Mesenchymal stem cell (in vitro differentiated cells and primary cell): Measurements from ENCODE around the gene SLC35A2.

ENCODE experiments used
- DNase-seq: peaks from one replicate; pipeline ENCODE4 v3.0.0-alpha.2; 2013
- H2AFZ ChIP-seq: one replicate; pipeline ENCODE4 v1.6.1; 2013; ENCODE audit warnings: low read depth, mild to moderate bottlenecking, control low read depth, inconsistent platforms, low read length, moderate library complexity
- H2AK5ac ChIP-seq: 2 replicates; pipeline ENCODE4 v1.6.1; 2013; ENCODE audit warnings: low read length, moderate library complexity, mild to moderate bottlenecking, inconsistent platforms; ENCODE audit not compliant: severe bottlenecking
- H2BK120ac ChIP-seq: one replicate; pipeline ENCODE4 v1.6.1; 2013; ENCODE audit warnings: low read depth, mild to moderate bottlenecking, inconsistent platforms, low read length, moderate library complexity
- H2BK12ac ChIP-seq, 2 experiments: one replicate each; pipeline ENCODE4 v1.6.1; 2013; ENCODE audit warnings: inconsistent platforms in 2 of 2, low read length in 2 of 2, mild to moderate bottlenecking in 2 of 2, moderate library complexity in 2 of 2, control low read depth in 1 of 2
- H2BK15ac ChIP-seq: one replicate; pipeline ENCODE4 v1.6.1; 2013; ENCODE audit warnings: mild to moderate bottlenecking, low read depth, inconsistent platforms; ENCODE audit not compliant: poor library complexity, severe bottlenecking
- H2BK5ac ChIP-seq: 2 replicates; pipeline ENCODE4 v1.6.1; 2013; ENCODE audit warnings: low read depth, mild to moderate bottlenecking, low read length, control low read depth, inconsistent platforms; ENCODE audit not compliant: poor library complexity, severe bottlenecking
- H3K14ac ChIP-seq, 2 experiments: one replicate each; pipeline ENCODE4 v1.6.1; 2013; ENCODE audit warnings: inconsistent platforms in 2 of 2, low read length in 2 of 2, control low read depth in 1 of 2, mild to moderate bottlenecking in 1 of 2, moderate library complexity in 1 of 2
- H3K18ac ChIP-seq, 2 experiments: one replicate each; pipeline ENCODE4 v1.6.1; 2013; ENCODE audit warnings: inconsistent platforms in 2 of 2, low read length in 2 of 2, control low read depth in 1 of 2, low read depth in 1 of 2, mild to moderate bottlenecking in 1 of 2
- H3K23ac ChIP-seq, 2 experiments: one replicate each; pipeline ENCODE4 v1.6.1; 2013; ENCODE audit warnings: inconsistent platforms in 2 of 2, low read length in 2 of 2, mild to moderate bottlenecking in 2 of 2, moderate library complexity in 2 of 2, control low read depth in 1 of 2
- H3K27ac ChIP-seq: 2 replicates; pipeline ENCODE4 v1.5.1; 2013; ENCODE audit warnings: mild to moderate bottlenecking, moderate library complexity, low read length, control low read depth, inconsistent platforms; ENCODE audit not compliant: poor library complexity, severe bottlenecking
- H3K27me3 ChIP-seq, 2 experiments: 2 replicates each; pipeline versions ENCODE4 v1.6.1 to v1.7.0; 2013; ENCODE audit warnings: low read length in 2 of 2, mild to moderate bottlenecking in 2 of 2, moderate library complexity in 2 of 2, control low read depth in 1 of 2, inconsistent platforms in 1 of 2; ENCODE audit not compliant: control insufficient read depth in 1 of 2, insufficient read depth in 1 of 2
- H3K36me3 ChIP-seq, 2 experiments: 2 replicates each; pipeline versions ENCODE4 v1.6.1 to v1.7.0; 2013; ENCODE audit warnings: low read length in 2 of 2, control low read depth in 1 of 2, inconsistent platforms in 1 of 2, low read depth in 1 of 2, mild to moderate bottlenecking in 1 of 2; ENCODE audit not compliant: insufficient read depth in 2 of 2, control insufficient read depth in 1 of 2
- H3K4ac ChIP-seq, 2 experiments: one replicate each; pipeline ENCODE4 v1.6.1; 2013; ENCODE audit warnings: inconsistent platforms in 2 of 2, low read length in 2 of 2, mild to moderate bottlenecking in 2 of 2, moderate library complexity in 2 of 2, control low read depth in 1 of 2, low read depth in 1 of 2
- H3K4me1 ChIP-seq: 2 replicates; pipeline ENCODE4 v1.6.1; 2013; ENCODE audit warnings: low read depth, low read length, control low read depth; ENCODE audit not compliant: control insufficient read depth, insufficient read depth
- H3K4me2 ChIP-seq: 2 replicates; pipeline ENCODE4 v1.6.1; 2013; ENCODE audit warnings: low read length, mild to moderate bottlenecking, inconsistent platforms; ENCODE audit not compliant: poor library complexity, severe bottlenecking
- H3K4me3 ChIP-seq, 2 experiments: 2 replicates each; pipeline versions ENCODE4 v1.5.1 to v1.7.0; 2013; ENCODE audit warnings: low read length in 2 of 2, mild to moderate bottlenecking in 2 of 2, control low read depth in 1 of 2, low read depth in 1 of 2; ENCODE audit not compliant: insufficient read depth in 1 of 2
- H3K79me1 ChIP-seq: replicated peaks from 2 replicates; pipeline ENCODE4 v1.6.1; 2013; ENCODE audit warnings: mild to moderate bottlenecking, control low read depth, low read length, inconsistent platforms; ENCODE audit not compliant: poor library complexity, severe bottlenecking
- H3K9ac ChIP-seq: 2 replicates; pipeline ENCODE4 v1.7.0; 2013; ENCODE audit warnings: mild to moderate bottlenecking, low read length, moderate library complexity
- H3K9me3 ChIP-seq: 2 replicates; pipeline ENCODE4 v1.7.0; 2013; ENCODE audit warnings: mild to moderate bottlenecking, low read length; ENCODE audit not compliant: control insufficient read depth
- H4K8ac ChIP-seq: one replicate; pipeline ENCODE4 v1.6.1; 2013; ENCODE audit warnings: inconsistent platforms, mild to moderate bottlenecking, low read length, moderate library complexity
- H4K91ac ChIP-seq: one replicate; pipeline ENCODE4 v1.6.1; 2013; ENCODE audit warnings: mild to moderate bottlenecking, low read length, inconsistent platforms
- WGBS: methylation state at CpG from one replicate; pipeline ENCODE4 v1.1.7; 2013; ENCODE audit warnings: mixed read lengths; 5-methylcytosine and 5-hydroxymethylcytosine counted together

Gene SLC35A2

GRCh38 chrX:48902135-48902534, 9.3 kb downstream of the SLC35A2 start:
- no peak overlapping the region for H2AFZ ChIP-seq
- no peak overlapping the region for H3K4me3 ChIP-seq
- H3K9ac ChIP-seq = no peak overlapping the region
- H2BK120ac ChIP-seq = no peak overlapping the region
- no peaks in the 10 kb centered on the region for H3K9me3 ChIP-seq
- H2AK5ac ChIP-seq = no peak overlapping the region
- no peak for DNase-seq
- H3K4me2 ChIP-seq = no peak overlapping the region
- H3K23ac ChIP-seq = no peak overlapping the region
- H3K36me3 ChIP-seq = peaks cover 52 to 54% of the 10 kb centered on the region in 2 experiments
- H3K4me1 ChIP-seq = peaks cover 8% of the 10 kb centered on the region
- H2BK12ac ChIP-seq = no peak overlapping the region
- no peak overlapping the region for H3K27ac ChIP-seq
- H3K27me3 ChIP-seq = no peaks in the 10 kb centered on the region
- 96% methylated on average over 20 of the region's 20 CpGs for WGBS
- H3K79me1 ChIP-seq = peaks cover 7% of the 10 kb centered on the region
- no peak overlapping the region for H2BK15ac ChIP-seq
- H3K14ac ChIP-seq = no peak overlapping the region
- no peak overlapping the region for H4K91ac ChIP-seq
- H4K8ac ChIP-seq = no peak overlapping the region
- H2BK5ac ChIP-seq = no peak overlapping the region
- H3K18ac ChIP-seq = no peak overlapping the region
- H3K4ac ChIP-seq = no peak overlapping the region

DNA sequence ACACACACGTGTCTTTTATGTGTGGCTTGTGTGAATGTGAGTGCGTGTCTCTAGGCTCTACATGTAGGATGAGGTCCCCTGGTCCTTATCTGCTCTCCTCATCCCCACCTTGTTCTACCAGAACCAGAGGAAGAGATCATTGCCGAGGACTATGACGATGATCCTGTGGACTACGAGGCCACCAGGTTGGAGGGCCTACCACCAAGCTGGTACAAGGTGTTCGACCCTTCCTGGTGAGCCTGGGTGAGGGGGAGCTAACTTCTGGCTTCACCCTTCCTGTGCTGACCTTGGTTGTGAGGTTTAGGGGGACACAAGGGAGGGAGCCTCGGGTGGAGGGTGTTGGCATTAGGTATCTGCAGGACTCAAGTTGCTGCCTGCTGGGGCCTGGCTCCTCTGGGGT, 10.4 kb downstream of the SLC35A2 start:
- Histone ChIP-seq H3K79me1 (peaks cover 5% of the 10 kb centered on the region), H4K8ac (no peak overlapping the region), H3K36me3 (peaks cover 45 to 47% of the 10 kb centered on the region in 2 experiments), H2AFZ (no peak overlapping the region), H2BK15ac (no peak overlapping the region), H2BK12ac (no peak overlapping the region), H3K4me2 (no peak overlapping the region), H3K18ac (no peak overlapping the region), H3K23ac (no peak overlapping the region), H2AK5ac (no peak overlapping the region), H3K4ac (no peak overlapping the region), H3K4me1 (peaks cover 11% of the 10 kb centered on the region), H3K9me3 (no peaks in the 10 kb centered on the region), H4K91ac (no peak overlapping the region), H2BK5ac (no peak overlapping the region), H3K27me3 (no peaks in the 10 kb centered on the region), H3K9ac (no peak overlapping the region), H2BK120ac (peak overlapping the region; percentile 5), H3K4me3 (no peak overlapping the region), H3K27ac (no peak overlapping the region), H3K14ac (no peak overlapping the region)
- WGBS = 88% methylated on average over 5 of the region's 7 CpGs
- no peak for DNase-seq

DNA sequence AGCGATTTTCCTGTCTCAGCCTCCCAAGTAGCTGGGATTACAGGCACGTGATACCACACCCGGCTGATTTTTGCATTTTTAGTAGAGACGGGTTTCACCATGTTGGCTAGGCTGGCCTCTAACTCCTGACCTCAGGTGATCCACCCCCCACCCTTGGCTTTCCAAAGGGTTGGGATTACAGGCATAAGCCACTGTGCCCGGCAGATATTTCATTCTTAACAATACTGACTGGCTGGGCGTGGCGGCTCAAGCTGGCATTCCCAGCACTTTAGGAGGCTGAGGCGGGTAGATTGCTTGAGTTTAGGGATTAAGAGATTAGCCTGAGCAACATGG, 12.4 kb downstream of the SLC35A2 start:
- Histone ChIP-seq H3K27me3 (no peaks in the 10 kb centered on the region), H3K9ac (peak overlapping the region; percentile 97), H2AK5ac (no peak overlapping the region), H4K91ac (no peak overlapping the region), H3K18ac (no peak overlapping the region), H3K14ac (no peak overlapping the region), H3K4me2 (no peak overlapping the region), H3K79me1 (peaks cover 10% of the 10 kb centered on the region), H3K4me1 (peaks cover 11% of the 10 kb centered on the region), H4K8ac (no peak overlapping the region), H3K36me3 (peaks cover 37 to 38% of the 10 kb centered on the region in 2 experiments), H2BK15ac (no peak overlapping the region), H2BK5ac (no peak overlapping the region), H2BK120ac (no peak overlapping the region), H3K4ac (no peak overlapping the region), H3K27ac (no peak overlapping the region), H2AFZ (no peak overlapping the region), H3K23ac (no peak overlapping the region), H2BK12ac (no peak overlapping the region), H3K4me3 (no peak overlapping the region), H3K9me3 (no peaks in the 10 kb centered on the region)
- DNase-seq = no peak
- WGBS = over 99% methylated on average over 8 of the region's 8 CpGs

DNA sequence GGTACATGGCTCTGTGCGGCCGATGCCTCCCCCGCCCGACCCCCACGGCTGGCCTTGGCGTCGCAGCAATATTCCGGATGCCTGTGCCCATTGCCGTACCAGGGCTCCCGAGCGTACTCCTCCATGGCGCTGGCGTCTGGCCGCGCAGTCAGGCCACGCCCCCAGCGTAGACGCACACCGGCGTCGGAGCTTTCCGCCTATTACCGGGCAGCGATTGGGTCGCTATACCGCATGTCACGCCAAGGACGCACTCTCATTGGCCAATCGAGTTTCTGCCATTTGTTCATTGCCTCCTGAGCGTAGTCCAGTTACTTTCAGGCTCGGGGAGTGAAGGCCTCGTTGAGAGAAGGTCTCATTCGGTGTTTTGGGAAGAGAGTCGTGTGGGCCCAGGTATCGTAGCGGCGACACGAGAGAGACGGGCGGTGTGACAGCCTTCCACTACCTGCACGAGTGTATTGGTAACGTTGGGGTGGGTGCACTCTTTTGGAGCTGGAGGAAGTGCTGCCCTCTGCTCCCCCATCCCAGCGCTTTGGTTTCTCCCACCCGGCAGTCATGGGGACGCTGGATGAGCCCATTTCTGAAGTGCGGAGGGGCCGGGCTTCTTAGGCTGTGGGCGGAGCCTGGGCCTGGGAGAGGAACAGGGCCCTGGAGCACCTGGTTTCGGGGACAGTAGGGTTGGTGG, 13.7 kb downstream of the SLC35A2 start, which contains the start of the genes PQBP1 and TIMM17B:
PQBP1 (plus strand) TSS at position 306 of the 682 bp plus-strand sequence. CDS start 580 bp downstream, outside the sequence.
TIMM17B (minus strand) TSS at position 144 of the 682 bp plus-strand sequence; CDS start at position 125, 19 bp downstream.
- peak within 1 kb of the TSS; percentile 37 for H2BK5ac ChIP-seq
- H4K8ac ChIP-seq = peak within 1 kb of the TSS; percentile 67
- DNase-seq = peak; percentile 97
- peak within 1 kb of the TSS in 1 of 2 experiments; percentile 96 for H3K14ac ChIP-seq
- peak within 1 kb of the TSS; percentile 73 for H2AK5ac ChIP-seq
- H3K23ac ChIP-seq = no peak within 1 kb of the TSS
- no peak within 1 kb of the TSS for H2BK12ac ChIP-seq
- H3K27me3 ChIP-seq = no peaks in the 10 kb centered on the region
- peak within 1 kb of the TSS; percentile 80 to 86 for H3K4me3 ChIP-seq
- WGBS = under 1% methylated on average over 31 of the region's 49 CpGs
- peak within 1 kb of the TSS; percentile 44 for H4K91ac ChIP-seq
- peaks cover 34 to 40% of the 10 kb centered on the region in 2 experiments for H3K36me3 ChIP-seq
- H2BK15ac ChIP-seq = peak within 1 kb of the TSS; percentile 60
- H3K4me1 ChIP-seq = peaks cover 11% of the 10 kb centered on the region
- H3K4ac ChIP-seq = peak within 1 kb of the TSS in 1 of 2 experiments; percentile 87
- H3K9ac ChIP-seq = peak within 1 kb of the TSS; percentile 97
- H2BK120ac ChIP-seq = peak within 1 kb of the TSS; percentile 42
- no peaks in the 10 kb centered on the region for H3K9me3 ChIP-seq
- peak within 1 kb of the TSS; percentile 99 for H3K27ac ChIP-seq
- H3K79me1 ChIP-seq = peaks cover 18% of the 10 kb centered on the region
- H2AFZ ChIP-seq = peak within 1 kb of the TSS; percentile 71
- peak within 1 kb of the TSS; percentile 74 for H3K4me2 ChIP-seq
- peak within 1 kb of the TSS; percentile 67 to 96 for H3K18ac ChIP-seq
